ENCODE results near the gene PARD3. TPM values are rescaled to one million over a fixed set of nuclear protein-coding genes. Genes with fewer than 3 reads are reported as not detected.

Gene PARD3
- total RNA-seq, 1 donor from 2014 or later: 29.4 TPM

GRCh38 chr10:34116681-34117271, 698.3 kb downstream of the PARD3 start:
- no peak for DNase-seq (ENCODE audit: low read depth in 2 of 2)

- no peak for DNase-seq (ENCODE audit: low read depth in 2 of 2)
Observed at GRCh38 chr10:34116220-34116641, 698.9 kb downstream of the PARD3 start.

- no peak for DNase-seq (ENCODE audit: low read depth in 2 of 2)
Observed at GRCh38 chr10:34114914-34115313, 700.2 kb downstream of the PARD3 start.

GRCh38 chr10:34113504-34114225, 701.4 kb downstream of the PARD3 start:
- DNase-seq (ENCODE audit: low read depth in 2 of 2): peak in 1 of 2 donors; percentile 21

GRCh38 chr10:34112171-34112782, 702.8 kb downstream of the PARD3 start:
- no peak for DNase-seq (ENCODE audit: low read depth in 2 of 2)

GRCh38 chr10:34111179-34111578, 703.9 kb downstream of the PARD3 start:
- no peak for DNase-seq (ENCODE audit: low read depth in 2 of 2)

GRCh38 chr10:34109952-34110702, 705.0 kb downstream of the PARD3 start:
- DNase-seq (ENCODE audit: low read depth in 2 of 2): no peak

GRCh38 chr10:34109495-34109894, 705.6 kb downstream of the PARD3 start:
- no peak for DNase-seq (ENCODE audit: low read depth in 2 of 2)

GRCh38 chr10:34107626-34108516, 707.2 kb downstream of the PARD3 start:
- no peak for DNase-seq (ENCODE audit: low read depth in 2 of 2)

GRCh38 chr10:34106356-34106885, 708.7 kb downstream of the PARD3 start:
- DNase-seq (ENCODE audit: low read depth in 2 of 2): no peak

GRCh38 chr10:34104829-34105572, 710.1 kb downstream of the PARD3 start:
- DNase-seq (ENCODE audit: low read depth in 2 of 2): peak in 1 of 2 donors; percentile 50

GRCh38 chr10:34102893-34103506, 712.1 kb downstream of the PARD3 start:
- DNase-seq (ENCODE audit: low read depth in 2 of 2): no peak

GRCh38 chr10:34102237-34102673, 712.8 kb downstream of the PARD3 start:
- DNase-seq (ENCODE audit: low read depth in 2 of 2): peak; percentile 22 to 27

GRCh38 chr10:34101001-34101400, 714.1 kb downstream of the PARD3 start:
- no peak for DNase-seq (ENCODE audit: low read depth in 2 of 2)

- no peak for DNase-seq (ENCODE audit: low read depth in 2 of 2)
Observed at GRCh38 chr10:34098821-34099567, 716.1 kb downstream of the PARD3 start.

- DNase-seq (ENCODE audit: low read depth in 2 of 2): no peak
Observed at GRCh38 chr10:34097682-34098081, 717.4 kb downstream of the PARD3 start.

GRCh38 chr10:34094961-34095360, 720.1 kb downstream of the PARD3 start:
- DNase-seq (ENCODE audit: low read depth in 2 of 2): no peak

GRCh38 chr10:34094146-34094696, 720.9 kb downstream of the PARD3 start:
- DNase-seq (ENCODE audit: low read depth in 2 of 2): no peak

Data from lung microvascular endothelial cell (primary cell).